Trophoblast cell (in vitro differentiated cells and primary cell): ENCODE measurements around the gene B9D2.

Experiments used
- DNase-seq, 2 donors: peaks; one replicate each; pipeline ENCODE4 v3.0.0-alpha.2; 2016
- H2AFZ ChIP-seq: 2 replicates; pipeline ENCODE4 v1.6.1; 2013; ENCODE audit warnings: low read length, moderate library complexity, mild to moderate bottlenecking; ENCODE audit not compliant: insufficient read depth, poor library complexity
- H2AK5ac ChIP-seq: 2 replicates; pipeline ENCODE4 v1.6.1; 2013; ENCODE audit warnings: mild to moderate bottlenecking, low read length
- H2BK120ac ChIP-seq: 2 replicates; pipeline ENCODE4 v1.6.1; 2013; ENCODE audit warnings: low read length, mild to moderate bottlenecking, moderate library complexity; ENCODE audit not compliant: insufficient read depth, poor library complexity
- H2BK12ac ChIP-seq: 2 replicates; pipeline ENCODE4 v1.6.1; 2013; ENCODE audit warnings: mild to moderate bottlenecking, low read length, moderate library complexity
- H2BK5ac ChIP-seq: 2 replicates; pipeline ENCODE4 v1.6.1; 2013; ENCODE audit warnings: low read length, low read depth, moderate library complexity, mild to moderate bottlenecking; ENCODE audit not compliant: poor library complexity
- H3K14ac ChIP-seq: 2 replicates; pipeline ENCODE4 v1.6.1; 2013; ENCODE audit warnings: mild to moderate bottlenecking, low read length
- H3K18ac ChIP-seq: 2 replicates; pipeline ENCODE4 v1.6.1; 2013; ENCODE audit warnings: mild to moderate bottlenecking, low read length
- H3K23ac ChIP-seq: 2 replicates; pipeline ENCODE4 v1.6.1; 2013; ENCODE audit warnings: low read length
- H3K27ac ChIP-seq: 2 replicates; pipeline ENCODE4 v1.5.1; 2013; ENCODE audit warnings: low read depth, mild to moderate bottlenecking, inconsistent platforms, low read length, moderate library complexity
- H3K27me3 ChIP-seq: 2 replicates; pipeline ENCODE4 v1.6.1; 2013; ENCODE audit warnings: inconsistent platforms, mild to moderate bottlenecking, low read length, moderate library complexity; ENCODE audit not compliant: insufficient read depth
- H3K36me3 ChIP-seq, 2 experiments: 1 replicate in 1 of 2; 2 replicates in 1 of 2; pipeline ENCODE4 v1.6.1; 2013; ENCODE audit warnings: low read length in 2 of 2, mild to moderate bottlenecking in 2 of 2, moderate library complexity in 1 of 2; ENCODE audit not compliant: insufficient read depth in 2 of 2, control insufficient read depth in 1 of 2
- H3K4ac ChIP-seq: 2 replicates; pipeline ENCODE4 v1.6.1; 2013; ENCODE audit warnings: low read depth, mild to moderate bottlenecking, low read length, moderate library complexity
- H3K4me1 ChIP-seq, 2 experiments: 1 replicate in 1 of 2; 2 replicates in 1 of 2; pipeline ENCODE4 v1.6.1; 2013; ENCODE audit warnings: low read length in 2 of 2, mild to moderate bottlenecking in 2 of 2, moderate library complexity in 1 of 2; ENCODE audit not compliant: insufficient read depth in 2 of 2, control insufficient read depth in 1 of 2
- H3K4me2 ChIP-seq: 2 replicates; pipeline ENCODE4 v1.6.1; 2013; ENCODE audit warnings: inconsistent platforms, mild to moderate bottlenecking, low read length, moderate library complexity
- H3K4me3 ChIP-seq: 2 replicates; pipeline ENCODE4 v1.5.1; 2013; ENCODE audit warnings: mild to moderate bottlenecking, low read depth, low read length, inconsistent platforms
- H3K79me1 ChIP-seq: one replicate; pipeline ENCODE4 v1.6.1; 2013; ENCODE audit warnings: low read length
- H3K79me2 ChIP-seq: 2 replicates; pipeline ENCODE4 v1.6.1; 2013; ENCODE audit warnings: low read length, mild to moderate bottlenecking; ENCODE audit not compliant: control insufficient read depth, insufficient read depth, poor library complexity
- H3K9ac ChIP-seq: 2 replicates; pipeline ENCODE4 v1.6.1; 2013; ENCODE audit warnings: mild to moderate bottlenecking, low read length
- H3K9me3 ChIP-seq: 2 replicates; pipeline ENCODE4 v1.6.1; 2013; ENCODE audit warnings: low read depth, mild to moderate bottlenecking, control low read depth, inconsistent platforms, low read length; ENCODE audit not compliant: insufficient read depth
- H4K12ac ChIP-seq: 2 replicates; pipeline ENCODE4 v1.6.1; 2013; ENCODE audit warnings: low read depth, mild to moderate bottlenecking, low read length, moderate library complexity
- H4K8ac ChIP-seq: 2 replicates; pipeline ENCODE4 v1.6.1; 2013; ENCODE audit warnings: low read depth, mild to moderate bottlenecking, low read length, moderate library complexity
- H4K91ac ChIP-seq: one replicate; pipeline ENCODE4 v1.6.1; 2013; ENCODE audit warnings: low read depth, mild to moderate bottlenecking, low read length, moderate library complexity
- WGBS: extraction: QIAGEN DNeasy Blood & Tissue Kit; methylation state at CpG from one replicate; pipeline ENCODE4 v1.1.7; 2013; ENCODE audit warnings: missing lambda C conversion rate; ENCODE audit not compliant: insufficient read length, insufficient coverage; ENCODE audit errors: extremely low coverage; 5-methylcytosine and 5-hydroxymethylcytosine counted together

The B9D2 gene

GRCh38 chr19:41327576-41328156 is 36.3 kb downstream of the B9D2 start:
- Histone ChIP-seq H2AK5ac (no peak overlapping the region), H4K91ac (peak overlapping the region; percentile 80), H2BK5ac (peak overlapping the region; percentile 60), H3K14ac (peak overlapping the region; percentile 16), H3K79me1 (peaks cover 39% of the 10 kb centered on the region), H3K36me3 (peaks cover 33 to 42% of the 10 kb centered on the region in 2 experiments), H3K4ac (peak overlapping the region; percentile 54), H4K12ac (peak overlapping the region; percentile 5), H3K79me2 (peaks cover 13% of the 10 kb centered on the region), H3K9me3 (peaks cover 3% of the 10 kb centered on the region), H2BK12ac (peak overlapping the region; percentile 3), H3K27me3 (no peaks in the 10 kb centered on the region), H3K4me2 (no peak overlapping the region), H2AFZ (no peak overlapping the region), H3K18ac (peak overlapping the region; percentile 52), H3K4me3 (no peak overlapping the region), H3K9ac (no peak overlapping the region), H2BK120ac (peak overlapping the region; percentile 0), H4K8ac (peak overlapping the region; percentile 18), H3K4me1 (peaks cover 40 to 49% of the 10 kb centered on the region in 2 experiments), H3K27ac (peak overlapping the region; percentile 21), H3K23ac (no peak overlapping the region)
- WGBS = no CpG with 5 or more reads among the region's 33 CpGs
- peak; percentile 75 to 76 for DNase-seq

- Histone ChIP-seq H3K4me1 (peaks cover 45 to 55% of the 10 kb centered on the region in 2 experiments), H3K79me1 (peaks cover 44% of the 10 kb centered on the region), H4K12ac (no peak overlapping the region), H3K36me3 (peaks cover 37 to 41% of the 10 kb centered on the region in 2 experiments), H4K8ac (peak overlapping the region; percentile 63), H2BK120ac (peak overlapping the region; percentile 60), H3K27ac (peak overlapping the region; percentile 21), H2AK5ac (peak overlapping the region; percentile 70), H2BK12ac (peak overlapping the region; percentile 65), H3K27me3 (no peaks in the 10 kb centered on the region), H3K14ac (peak overlapping the region; percentile 58), H3K9me3 (peaks cover 2% of the 10 kb centered on the region), H2BK5ac (peak overlapping the region; percentile 60), H3K4ac (peak overlapping the region; percentile 54), H2AFZ (peak overlapping the region; percentile 32), H3K9ac (no peak overlapping the region), H3K18ac (peak overlapping the region; percentile 72), H3K79me2 (peaks cover 17% of the 10 kb centered on the region), H3K4me2 (no peak overlapping the region), H3K4me3 (no peak overlapping the region), H3K23ac (no peak overlapping the region), H4K91ac (peak overlapping the region; percentile 80)
- DNase-seq = no peak
- WGBS = no CpG with 5 or more reads among the region's 13 CpGs
These were observed 36.8 kb downstream of the B9D2 start for GRCh38 chr19:41327076-41327575.

- H2BK120ac ChIP-seq = peak overlapping the region; percentile 87
- H3K4me1 ChIP-seq = peaks cover 55 to 64% of the 10 kb centered on the region in 2 experiments
- H3K14ac ChIP-seq = peak overlapping the region; percentile 89
- peaks cover 35 to 36% of the 10 kb centered on the region in 2 experiments for H3K36me3 ChIP-seq
- peak overlapping the region; percentile 95 for H4K91ac ChIP-seq
- peak in 1 of 2 donors; percentile 58 for DNase-seq
- H3K23ac ChIP-seq = no peak overlapping the region
- peak overlapping the region; percentile 95 for H3K18ac ChIP-seq
- H4K8ac ChIP-seq = peak overlapping the region; percentile 86
- H2AFZ ChIP-seq = peak overlapping the region; percentile 67
- H3K27ac ChIP-seq = peak overlapping the region; percentile 99
- peak overlapping the region; percentile 31 for H4K12ac ChIP-seq
- H3K27me3 ChIP-seq = no peaks in the 10 kb centered on the region
- peak overlapping the region; percentile 93 for H2BK5ac ChIP-seq
- H3K4ac ChIP-seq = peak overlapping the region; percentile 81
- peak overlapping the region; percentile 74 for H2BK12ac ChIP-seq
- WGBS = no CpG with 5 or more reads among the region's 30 CpGs
- peak overlapping the region; percentile 91 for H2AK5ac ChIP-seq
- H3K9ac ChIP-seq = peak overlapping the region; percentile 1
- H3K4me2 ChIP-seq = peak overlapping the region; percentile 64
- peak overlapping the region; percentile 16 for H3K4me3 ChIP-seq
- no peaks in the 10 kb centered on the region for H3K9me3 ChIP-seq
- H3K79me1 ChIP-seq = peaks cover 54% of the 10 kb centered on the region
- peaks cover 17% of the 10 kb centered on the region for H3K79me2 ChIP-seq
These were observed 37.8 kb downstream of the B9D2 start for GRCh38 chr19:41325947-41326706.

GRCh38 chr19:41325640-41325946 is 38.4 kb downstream of the B9D2 start:
- Histone ChIP-seq H4K91ac (peak overlapping the region; percentile 95), H3K4me3 (no peak overlapping the region), H3K23ac (no peak overlapping the region), H3K4me2 (peak overlapping the region; percentile 64), H2BK12ac (peak overlapping the region; percentile 74), H2BK5ac (peak overlapping the region; percentile 93), H3K79me2 (peaks cover 17% of the 10 kb centered on the region), H3K9me3 (no peaks in the 10 kb centered on the region), H4K8ac (peak overlapping the region; percentile 86), H2BK120ac (peak overlapping the region; percentile 87), H3K27me3 (no peaks in the 10 kb centered on the region), H2AK5ac (peak overlapping the region; percentile 61), H2AFZ (peak overlapping the region; percentile 67), H3K27ac (peak overlapping the region; percentile 99), H3K79me1 (peaks cover 59% of the 10 kb centered on the region), H4K12ac (no peak overlapping the region), H3K4ac (peak overlapping the region; percentile 81), H3K4me1 (peaks cover 60 to 70% of the 10 kb centered on the region in 2 experiments), H3K18ac (peak overlapping the region; percentile 95), H3K36me3 (peaks cover 36 to 37% of the 10 kb centered on the region in 2 experiments), H3K14ac (peak overlapping the region; percentile 89), H3K9ac (no peak overlapping the region)
- DNase-seq = no peak
- no CpG with 5 or more reads among the region's 10 CpGs for WGBS
